GM19467 (cell line): Measurements from ENCODE around the gene CCDC88C.

Experiments used
- ATAC-seq: cut with Tn5 transposase; IDR thresholded peaks from one replicate; pipeline ENCODE4 v1.9.1; 2021; ENCODE audit warnings: mild to moderate bottlenecking, moderate library complexity; ENCODE audit not compliant: unreplicated experiment

Gene CCDC88C

GRCh38 chr14:91331721-91332120 lies 85.9 kb downstream of the CCDC88C start:
- no peak for ATAC-seq

DNA sequence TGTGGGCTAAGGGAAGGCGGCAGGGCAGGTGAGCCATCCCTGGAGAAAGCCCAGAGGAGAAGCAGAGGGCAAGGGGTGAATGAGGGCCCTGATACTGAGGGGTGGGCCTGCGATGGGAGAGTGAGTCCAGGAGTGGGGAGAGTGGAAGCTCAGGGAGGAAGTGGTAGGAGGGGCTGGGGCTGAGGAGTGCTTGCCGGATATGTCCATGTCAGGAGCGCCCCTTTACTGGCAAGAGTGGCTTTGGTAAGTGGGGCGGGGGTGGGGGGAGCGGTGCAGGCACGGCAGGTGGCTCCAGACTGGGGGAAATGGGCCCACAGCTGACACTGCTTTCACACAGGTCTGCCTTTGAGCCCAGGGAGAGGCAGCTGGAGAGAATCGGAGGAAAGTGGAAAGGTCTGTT lies 86.8 kb downstream of the CCDC88C start:
- no peak for ATAC-seq

- ATAC-seq: no peak
These were observed 87.4 kb downstream of the CCDC88C start for GRCh38 chr14:91330096-91330696.

DNA sequence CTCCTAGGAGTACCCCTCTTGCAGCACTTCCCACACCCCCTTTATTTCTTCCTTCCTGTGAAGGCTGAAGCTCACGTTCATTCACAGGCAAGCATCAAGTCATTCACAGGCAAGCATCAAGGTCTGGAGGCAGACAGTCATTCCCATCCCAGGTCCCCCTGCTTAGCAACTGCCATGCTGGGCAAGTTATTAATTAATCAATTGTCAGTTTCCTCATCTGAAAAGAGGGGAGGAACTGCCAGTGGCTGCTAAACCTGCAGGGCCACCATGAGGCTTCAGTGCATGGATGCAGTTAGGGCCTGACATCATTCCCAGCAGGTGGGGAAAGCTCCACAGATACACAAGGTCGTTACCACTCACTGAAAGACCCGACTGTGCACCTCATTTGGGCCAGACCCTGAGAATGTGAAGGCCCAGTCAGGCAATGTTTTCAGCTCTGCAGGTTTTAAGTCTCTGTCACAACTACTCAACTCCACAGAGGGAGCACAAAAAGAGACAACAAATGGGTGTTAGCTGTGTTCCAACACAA lies 88.1 kb downstream of the CCDC88C start:
- ATAC-seq: no peak

DNA sequence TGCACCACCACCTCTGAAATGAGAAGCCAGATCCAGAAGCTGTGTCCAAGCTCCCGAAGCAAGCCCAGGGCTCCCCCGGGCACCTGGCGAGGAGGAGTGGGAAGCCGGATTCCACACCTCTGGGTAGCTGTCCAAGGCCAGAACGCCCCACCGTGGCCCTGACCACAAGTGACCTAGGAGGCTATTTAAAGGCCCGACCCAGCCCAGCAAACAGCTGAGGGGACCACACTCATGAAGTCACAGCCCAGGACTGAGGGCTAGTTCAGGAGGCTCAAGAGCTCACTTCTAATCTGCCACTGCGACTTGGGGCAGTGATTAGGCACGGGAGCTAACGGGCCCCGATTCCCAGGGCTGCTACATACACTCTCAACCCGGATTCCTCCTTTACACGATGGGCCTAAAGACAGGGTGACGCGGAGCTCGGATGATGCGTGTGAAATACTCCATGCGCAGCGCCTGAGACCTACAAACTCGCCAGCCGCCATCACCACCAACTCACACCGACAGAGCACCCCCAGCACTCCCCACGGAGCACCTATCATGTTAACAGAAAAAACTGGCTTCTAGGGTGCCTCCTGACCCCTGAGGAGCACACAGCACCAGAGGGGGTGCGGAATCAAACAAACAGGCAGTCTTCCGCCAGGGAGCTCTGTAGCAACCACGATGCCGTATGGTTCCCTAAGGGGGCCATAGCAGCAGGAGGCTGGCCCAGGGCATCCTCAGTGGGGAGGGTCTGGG lies 89.1 kb downstream of the CCDC88C start:
- no peak for ATAC-seq

DNA sequence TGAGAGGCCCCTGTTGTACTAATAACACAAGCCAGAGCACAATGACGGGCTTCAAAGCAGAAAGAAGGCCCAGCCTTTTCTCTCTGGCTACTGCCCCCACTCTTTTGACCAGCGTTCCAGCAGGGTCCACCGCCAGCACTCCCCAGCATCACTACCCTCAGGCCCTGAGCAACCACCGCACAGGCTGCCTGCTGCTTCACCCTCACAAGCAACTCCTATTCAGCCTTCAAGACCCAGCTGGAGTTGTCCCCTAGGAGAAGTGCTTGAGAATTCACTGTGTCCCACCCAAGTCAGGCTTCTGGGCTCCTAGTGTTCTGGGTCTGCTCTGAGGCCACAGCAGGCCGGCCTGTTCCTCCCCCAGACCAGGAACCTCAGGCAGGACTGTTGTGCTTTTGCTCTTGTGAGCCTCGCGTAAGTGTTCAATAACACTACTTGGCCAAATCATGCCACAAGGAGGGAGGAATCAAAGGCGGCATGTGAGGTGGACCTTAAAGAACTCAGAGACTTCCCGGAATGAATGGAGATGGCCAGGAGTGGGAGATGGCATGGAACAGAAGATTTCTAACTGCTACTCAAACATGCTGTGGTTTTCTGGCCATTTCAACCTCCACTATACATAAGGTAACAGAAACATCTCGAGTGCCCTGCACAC lies 89.8 kb downstream of the CCDC88C start:
- ATAC-seq: no peak

- ATAC-seq: no peak
These were observed 90.4 kb downstream of the CCDC88C start for GRCh38 chr14:91327250-91327595.

- ATAC-seq: no peak
These were observed 90.9 kb downstream of the CCDC88C start for GRCh38 chr14:91326514-91327249.

DNA sequence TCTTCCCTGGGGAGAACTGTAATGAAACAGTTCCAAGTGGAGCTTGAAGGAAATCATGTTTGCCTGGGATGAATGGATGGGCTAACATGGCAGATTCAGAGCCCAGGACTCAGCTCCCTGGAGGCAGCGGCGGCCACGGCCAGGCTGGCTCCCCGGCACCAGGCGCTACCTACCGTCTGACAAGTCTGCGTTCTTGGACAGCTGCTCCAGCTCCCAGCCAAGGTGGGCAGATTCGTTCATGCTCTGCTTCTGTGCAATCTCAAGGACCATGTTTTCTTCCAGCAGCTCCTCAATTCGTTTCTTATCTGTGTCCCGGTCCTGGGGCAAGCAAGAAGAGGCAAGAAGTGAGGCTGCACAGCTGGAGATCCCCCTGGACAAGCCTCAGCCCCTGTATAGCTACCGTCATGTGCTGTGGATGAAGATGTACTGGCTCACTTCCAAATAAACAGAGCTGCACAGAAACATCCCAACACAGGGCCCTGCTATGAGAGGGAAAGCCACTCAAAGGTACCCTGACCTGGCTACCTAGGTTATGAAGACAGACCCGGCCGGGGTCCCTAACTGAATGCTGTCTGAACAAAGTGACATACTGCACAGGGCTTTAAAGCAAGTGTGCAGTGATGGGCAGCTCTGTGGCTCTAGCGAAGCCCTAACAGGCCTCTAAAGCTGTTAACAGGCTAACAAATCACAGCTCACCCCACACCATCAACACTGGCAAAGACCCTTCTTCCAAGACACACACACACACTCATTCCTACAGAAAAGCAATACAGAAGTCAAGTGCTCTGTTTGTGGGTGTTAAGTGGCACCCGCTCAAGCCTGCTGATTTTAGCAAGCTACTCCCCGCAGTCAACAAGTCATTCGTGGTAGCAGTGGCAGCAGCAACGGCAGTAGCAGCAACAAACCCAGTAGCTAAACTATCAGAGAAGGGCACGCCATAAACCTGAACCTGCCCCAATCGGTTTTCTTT lies 92.7 kb downstream of the CCDC88C start:
- ATAC-seq: no peak

DNA sequence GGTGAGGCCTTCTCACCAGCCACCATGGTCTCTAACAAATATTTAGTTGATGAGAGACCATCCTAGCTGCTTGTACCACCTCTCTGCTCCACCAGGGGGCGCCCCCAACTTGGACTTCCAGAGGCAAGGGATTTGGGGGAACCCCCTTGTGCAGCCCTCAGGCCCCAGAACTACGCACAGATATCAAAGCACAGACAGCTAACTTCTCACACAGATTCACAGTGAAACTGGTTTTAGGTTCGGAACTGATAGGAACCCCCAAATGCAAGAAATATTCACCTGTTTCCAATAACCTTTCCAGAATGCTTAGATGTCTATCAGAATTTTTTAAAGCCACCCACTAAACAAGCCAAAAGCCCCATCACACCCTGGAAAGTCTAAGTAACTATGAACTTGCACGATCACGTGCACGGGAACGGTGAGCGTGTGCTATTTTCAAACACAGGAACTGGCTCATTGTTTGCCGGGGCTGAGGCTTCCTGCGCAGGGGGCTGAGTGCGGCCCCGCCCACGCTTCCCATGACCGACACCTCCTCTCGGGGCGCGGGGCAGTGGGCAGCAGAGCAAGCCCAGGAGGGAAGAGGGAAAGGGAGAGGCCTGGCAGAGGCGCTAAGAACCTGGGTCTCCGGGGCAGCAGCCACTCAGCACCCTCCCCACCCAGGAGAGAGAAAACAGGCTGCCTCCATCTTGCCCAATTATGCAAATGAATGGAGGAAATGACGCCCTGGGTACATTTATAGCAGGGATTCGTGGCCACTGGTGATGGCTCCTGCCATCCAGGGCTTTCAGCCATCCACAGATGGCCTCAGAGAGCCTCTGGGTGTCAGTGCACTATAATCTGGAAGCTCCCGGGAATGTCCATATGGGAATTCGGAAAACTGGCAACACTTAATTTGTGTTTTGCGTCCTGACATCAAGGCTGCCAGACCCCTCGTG lies 93.7 kb downstream of the CCDC88C start:
- peak; percentile 48 for ATAC-seq

DNA sequence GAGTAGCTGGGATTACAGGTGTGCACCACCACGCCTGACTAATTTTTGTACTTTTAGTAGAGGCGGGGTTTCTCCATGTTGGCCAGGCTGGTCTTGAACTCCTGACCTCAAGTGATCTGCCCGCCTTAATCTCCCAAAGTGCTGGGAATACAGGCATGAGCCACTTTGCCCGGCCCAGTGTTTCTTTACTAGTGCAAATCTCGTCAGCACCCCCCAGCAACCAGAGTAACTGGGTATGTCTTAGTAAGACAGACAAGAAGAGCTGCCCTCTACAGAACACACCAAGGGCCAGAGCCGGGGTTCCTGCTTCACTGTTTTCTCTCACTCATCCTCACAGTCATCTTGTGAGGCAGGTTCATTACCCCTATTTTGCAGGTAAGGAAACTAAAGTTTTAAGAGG lies 94.6 kb downstream of the CCDC88C start:
- no peak for ATAC-seq

GRCh38 chr14:91322623-91323022 lies 95.0 kb downstream of the CCDC88C start:
- no peak for ATAC-seq

DNA sequence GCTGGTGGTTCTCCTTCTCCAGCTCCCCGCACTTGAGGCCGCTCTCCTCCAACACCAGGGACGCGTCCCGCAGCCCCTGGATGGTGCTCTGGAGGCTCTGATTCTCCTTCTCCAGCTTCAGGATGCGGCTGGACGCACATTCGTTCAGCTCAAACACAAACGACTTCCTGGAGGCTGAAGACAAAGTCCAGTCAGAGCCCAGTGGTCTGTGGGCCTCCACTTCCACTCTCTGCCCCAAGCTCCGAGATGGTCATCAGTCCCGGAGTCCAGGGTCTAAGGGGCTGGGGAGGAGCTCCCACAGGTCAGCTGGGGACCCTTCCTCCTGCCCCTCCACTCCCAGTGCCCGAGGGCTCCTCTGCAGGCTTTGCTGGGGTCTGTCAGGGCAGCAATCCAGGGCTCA lies 96.5 kb downstream of the CCDC88C start:
- no peak for ATAC-seq

GRCh38 chr14:91320266-91320665 lies 97.4 kb downstream of the CCDC88C start:
- no peak for ATAC-seq

- ATAC-seq: no peak
These were observed 98.7 kb downstream of the CCDC88C start for GRCh38 chr14:91318911-91319310.

- no peak for ATAC-seq
These were observed 100.0 kb downstream of the CCDC88C start for GRCh38 chr14:91317381-91318308.

DNA sequence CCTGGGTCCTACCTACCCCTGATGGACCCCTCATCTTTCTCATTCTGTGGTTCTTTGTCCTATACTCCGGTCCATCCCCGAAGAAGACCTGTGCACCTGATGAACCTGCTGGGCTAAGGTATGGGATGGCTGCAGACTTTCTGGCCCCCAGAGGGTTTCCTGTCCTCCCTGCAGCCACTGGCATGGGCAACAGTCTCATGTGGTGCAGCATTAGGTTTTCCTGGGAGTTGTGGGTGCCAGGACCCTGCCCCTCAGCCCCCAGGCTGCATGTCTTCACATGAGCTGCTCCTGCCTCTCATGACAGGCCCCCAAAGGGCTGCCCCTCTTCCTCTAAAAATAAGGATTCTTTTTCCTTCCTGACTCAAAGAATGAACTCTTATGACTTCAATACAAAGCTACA lies 100.9 kb downstream of the CCDC88C start:
- ATAC-seq: no peak

- peak; percentile 68 for ATAC-seq
These were observed 101.8 kb downstream of the CCDC88C start for GRCh38 chr14:91315844-91316267.
